ENCODE measurements around the gene HCST. TPM values are rescaled to one million over a fixed set of nuclear protein-coding genes. Genes with fewer than 3 reads are reported as not detected.

Gene HCST
- total RNA-seq, 1 donor from 2014 or later, result 0.41 TPM

DNA sequence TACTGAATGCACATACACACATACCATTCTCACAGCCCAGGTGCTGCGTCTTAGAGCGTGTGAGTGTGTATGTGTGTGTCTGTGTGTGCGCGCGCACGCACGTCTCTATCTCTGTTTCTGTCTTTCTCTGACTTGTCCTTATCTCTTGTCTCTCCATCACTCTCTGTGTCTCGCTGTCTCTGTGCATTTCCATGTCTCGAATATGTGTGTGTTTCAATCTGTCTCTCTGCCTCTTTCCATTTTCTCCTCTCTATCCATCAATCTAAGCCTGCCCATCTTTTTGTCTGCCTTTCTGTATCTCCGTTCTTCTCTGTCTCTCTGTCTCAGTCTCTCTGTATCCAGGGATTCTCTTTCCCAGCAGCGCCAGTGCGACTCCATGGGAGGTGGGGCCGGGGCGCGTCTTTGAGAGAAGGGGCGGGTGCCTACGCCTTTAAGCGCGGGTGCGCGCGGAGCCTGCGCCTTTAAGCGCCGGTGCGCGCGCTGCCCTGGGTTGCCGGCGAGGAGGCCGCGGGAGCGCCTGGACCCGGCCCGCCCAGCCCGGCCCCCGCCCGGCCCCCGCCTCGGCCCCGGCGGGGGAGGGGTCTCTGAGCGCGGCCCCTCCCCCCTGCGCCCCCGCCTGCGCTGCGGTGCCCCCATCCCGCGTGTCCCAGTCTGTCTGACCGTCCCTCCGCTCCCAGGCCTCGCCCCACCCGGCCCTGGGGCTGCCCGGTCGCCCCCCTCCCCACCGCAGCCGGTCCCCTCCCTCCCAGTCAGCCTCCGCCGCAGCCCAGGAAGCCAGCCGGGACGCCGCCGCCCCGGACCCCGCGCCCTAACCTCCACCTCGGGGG is 33.8 kb downstream of the HCST start, which contains the start of gene LRFN3:
TSS of gene LRFN3 (plus strand) at position 464 of the 827 bp plus-strand sequence. CDS start 3,052 bp downstream, outside the sequence.
- FAIRE-seq, result no peak

DNA sequence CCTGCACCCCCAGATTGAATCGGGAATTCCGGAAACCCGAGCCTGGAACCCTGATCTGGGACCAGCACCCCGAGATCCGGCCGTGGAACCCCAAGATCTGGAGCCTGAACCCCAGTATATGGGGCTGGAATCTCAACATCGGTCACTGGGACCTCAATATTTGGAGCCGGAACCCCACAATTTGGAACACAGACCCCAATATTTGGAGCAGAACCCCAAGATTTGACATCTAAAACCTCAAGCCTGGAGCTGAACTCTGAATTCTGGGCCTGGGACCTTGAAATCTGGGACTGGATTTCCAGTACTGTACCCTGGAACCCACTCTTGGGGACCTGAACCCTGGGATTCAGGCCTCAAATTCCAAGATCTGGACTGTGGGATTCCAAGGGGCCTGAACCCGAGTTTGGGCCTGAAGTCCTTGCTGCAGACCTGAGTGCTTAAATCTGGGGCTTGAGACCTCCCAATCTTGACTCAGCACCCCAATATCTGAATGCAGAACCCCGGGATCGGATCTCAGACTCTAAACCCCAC is 34.5 kb downstream of the HCST start:
- FAIRE-seq, result no peak
- DNase-seq (ENCODE audit: low spot score in 2 of 2), result peak in 1 of 2 donors; percentile 48

More for the DNA sequence above, 33.8 kb downstream of the HCST start, which contains the start of gene LRFN3:
- peak; percentile 86 to 89 for DNase-seq (ENCODE audit: low spot score in 2 of 2)

DNA sequence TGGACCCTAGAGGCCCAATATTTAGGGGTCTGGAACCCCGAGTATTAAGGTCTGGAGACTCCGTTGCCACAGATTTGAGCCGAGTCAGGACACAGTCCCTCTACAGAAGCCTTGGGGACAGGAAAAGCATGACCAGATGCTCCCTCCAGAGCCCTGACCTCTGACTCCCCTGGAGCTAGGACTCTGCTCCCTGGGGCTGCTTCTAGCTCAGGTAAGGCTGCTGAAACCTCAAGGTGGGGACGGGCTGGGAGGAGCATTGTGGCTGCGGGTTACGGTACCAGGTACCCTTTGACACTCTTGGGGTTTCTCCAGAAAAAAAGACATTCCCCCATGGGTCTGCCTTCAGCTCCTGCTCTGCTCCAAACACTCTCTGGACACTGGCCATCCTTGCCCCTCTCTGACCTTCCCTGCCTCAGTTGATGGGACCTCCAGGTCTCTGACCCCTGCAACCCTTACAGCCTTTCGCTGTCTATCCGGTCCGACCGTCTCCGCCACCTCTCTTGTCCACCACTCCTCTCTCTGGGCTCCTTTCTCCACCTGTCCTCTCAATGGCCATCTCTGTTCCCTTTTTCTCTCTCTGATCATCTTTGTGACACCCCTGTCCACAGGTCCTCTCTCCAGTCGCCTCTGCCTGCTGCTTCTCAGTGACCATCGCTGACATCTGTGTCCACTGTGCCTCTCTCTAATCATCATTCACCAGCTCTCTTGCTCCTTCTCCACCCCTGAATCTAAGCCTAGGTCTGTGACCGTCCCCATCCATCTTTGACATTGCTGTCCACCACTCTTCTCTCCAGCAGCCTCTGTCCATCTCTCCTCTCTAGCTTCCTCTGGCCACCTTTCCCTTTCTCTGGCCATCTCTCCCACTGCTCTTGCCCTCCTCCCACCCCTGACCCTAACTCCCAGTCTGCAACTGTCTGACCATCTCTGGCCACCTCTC is 35.3 kb downstream of the HCST start:
- FAIRE-seq, result no peak
- DNase-seq (ENCODE audit: low spot score in 2 of 2), result peak in 1 of 2 donors; percentile 45

DNA sequence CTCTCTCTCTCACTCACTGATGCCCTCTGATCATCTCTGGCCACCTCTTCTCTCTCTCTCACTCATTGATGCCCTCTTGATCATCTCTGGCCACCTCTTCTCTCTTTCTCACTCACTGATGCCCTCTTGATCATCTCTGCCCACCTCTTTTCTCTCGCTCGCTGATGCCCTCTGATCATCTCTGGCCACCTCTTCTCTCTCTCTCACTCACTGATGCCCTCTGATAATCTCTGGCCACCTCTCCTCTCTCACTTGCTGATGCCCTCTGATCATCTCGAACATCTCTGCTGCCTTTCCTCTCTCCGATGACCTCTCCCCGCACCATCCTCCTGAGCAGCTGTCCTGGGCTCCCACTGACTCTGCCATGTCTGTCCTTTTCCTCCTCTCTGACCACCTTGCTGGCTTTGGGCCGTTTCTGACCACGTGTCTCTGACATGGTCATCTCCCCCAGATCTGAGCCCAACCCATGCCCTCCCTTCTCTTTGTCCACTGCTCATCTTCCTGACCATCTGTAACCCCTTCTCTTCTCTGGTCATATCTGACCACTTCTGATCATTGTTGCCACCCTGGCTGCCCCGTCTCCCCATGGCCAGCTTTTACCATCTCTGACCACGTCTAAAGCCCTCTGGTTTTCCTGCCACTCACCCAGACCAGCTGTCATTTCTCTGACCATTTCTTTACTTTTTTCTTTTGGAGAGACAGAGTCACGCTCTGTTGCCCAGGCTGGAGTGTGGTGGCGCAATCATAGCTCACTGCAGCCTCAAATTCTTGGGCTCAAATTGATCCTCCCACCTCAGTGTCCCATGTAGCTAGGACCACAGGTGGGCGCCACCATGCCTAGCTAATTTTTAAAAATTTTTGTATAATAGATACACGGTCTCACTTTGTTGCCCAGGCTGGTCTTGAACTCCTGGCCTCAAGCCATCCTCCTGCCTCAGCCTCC is 36.2 kb downstream of the HCST start:
- DNase-seq (ENCODE audit: low spot score in 2 of 2), result peak in 1 of 2 donors; percentile 35
- no peak for FAIRE-seq

DNA sequence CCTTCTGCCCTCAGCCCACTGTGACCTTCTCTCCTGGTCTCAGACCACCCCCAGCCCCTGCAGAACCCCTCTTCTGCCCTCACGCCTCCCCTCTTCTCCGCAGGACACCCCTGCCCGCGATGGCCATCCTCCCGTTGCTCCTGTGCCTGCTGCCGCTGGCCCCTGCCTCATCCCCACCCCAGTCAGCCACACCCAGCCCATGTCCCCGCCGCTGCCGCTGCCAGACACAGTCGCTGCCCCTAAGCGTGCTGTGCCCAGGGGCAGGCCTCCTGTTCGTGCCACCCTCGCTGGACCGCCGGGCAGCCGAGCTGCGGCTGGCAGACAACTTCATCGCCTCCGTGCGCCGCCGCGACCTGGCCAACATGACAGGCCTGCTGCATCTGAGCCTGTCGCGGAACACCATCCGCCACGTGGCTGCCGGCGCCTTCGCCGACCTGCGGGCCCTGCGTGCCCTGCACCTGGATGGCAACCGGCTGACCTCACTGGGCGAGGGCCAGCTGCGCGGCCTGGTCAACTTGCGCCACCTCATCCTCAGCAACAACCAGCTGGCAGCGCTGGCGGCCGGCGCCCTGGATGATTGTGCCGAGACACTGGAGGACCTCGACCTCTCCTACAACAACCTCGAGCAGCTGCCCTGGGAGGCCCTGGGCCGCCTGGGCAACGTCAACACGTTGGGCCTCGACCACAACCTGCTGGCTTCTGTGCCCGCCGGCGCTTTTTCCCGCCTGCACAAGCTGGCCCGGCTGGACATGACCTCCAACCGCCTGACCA is 37.2 kb downstream of the HCST start:
- peak in 1 of 2 donors; percentile 26 for DNase-seq (ENCODE audit: low spot score in 2 of 2)
- FAIRE-seq, result no peak

DNA sequence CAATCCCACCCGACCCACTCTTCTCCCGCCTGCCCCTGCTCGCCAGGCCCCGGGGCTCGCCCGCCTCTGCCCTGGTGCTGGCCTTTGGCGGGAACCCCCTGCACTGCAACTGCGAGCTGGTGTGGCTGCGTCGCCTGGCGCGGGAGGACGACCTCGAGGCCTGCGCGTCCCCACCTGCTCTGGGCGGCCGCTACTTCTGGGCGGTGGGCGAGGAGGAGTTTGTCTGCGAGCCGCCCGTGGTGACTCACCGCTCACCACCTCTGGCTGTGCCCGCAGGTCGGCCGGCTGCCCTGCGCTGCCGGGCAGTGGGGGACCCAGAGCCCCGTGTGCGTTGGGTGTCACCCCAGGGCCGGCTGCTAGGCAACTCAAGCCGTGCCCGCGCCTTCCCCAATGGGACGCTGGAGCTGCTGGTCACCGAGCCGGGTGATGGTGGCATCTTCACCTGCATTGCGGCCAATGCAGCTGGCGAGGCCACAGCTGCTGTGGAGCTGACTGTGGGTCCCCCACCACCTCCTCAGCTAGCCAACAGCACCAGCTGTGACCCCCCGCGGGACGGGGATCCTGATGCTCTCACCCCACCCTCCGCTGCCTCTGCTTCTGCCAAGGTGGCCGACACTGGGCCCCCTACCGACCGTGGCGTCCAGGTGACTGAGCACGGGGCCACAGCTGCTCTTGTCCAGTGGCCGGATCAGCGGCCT is 37.9 kb downstream of the HCST start:
- FAIRE-seq (no peak), DNase-seq (ENCODE audit: low spot score in 2 of 2) (no peak)

DNA sequence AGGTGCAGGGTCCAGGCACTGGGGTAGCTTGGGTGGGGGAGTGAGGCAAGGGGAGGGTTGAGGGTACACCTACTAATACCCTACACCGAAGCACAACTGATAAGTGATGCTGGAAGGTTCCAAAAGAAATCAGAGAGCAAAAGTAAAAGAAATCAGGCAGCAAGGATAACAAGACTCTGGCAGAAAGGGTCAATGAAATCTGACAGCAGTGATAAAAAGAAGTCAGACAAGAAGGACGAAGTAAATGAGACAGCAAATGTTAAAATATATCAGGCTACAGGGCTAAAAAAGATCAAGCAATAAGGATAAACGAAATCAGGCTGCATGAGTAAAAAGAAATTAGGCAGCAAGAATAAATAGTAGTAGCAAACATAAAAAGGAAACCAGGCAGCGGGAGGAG is 38.5 kb downstream of the HCST start:
- no peak for FAIRE-seq
- no peak for DNase-seq (ENCODE audit: low spot score in 2 of 2)

DNA sequence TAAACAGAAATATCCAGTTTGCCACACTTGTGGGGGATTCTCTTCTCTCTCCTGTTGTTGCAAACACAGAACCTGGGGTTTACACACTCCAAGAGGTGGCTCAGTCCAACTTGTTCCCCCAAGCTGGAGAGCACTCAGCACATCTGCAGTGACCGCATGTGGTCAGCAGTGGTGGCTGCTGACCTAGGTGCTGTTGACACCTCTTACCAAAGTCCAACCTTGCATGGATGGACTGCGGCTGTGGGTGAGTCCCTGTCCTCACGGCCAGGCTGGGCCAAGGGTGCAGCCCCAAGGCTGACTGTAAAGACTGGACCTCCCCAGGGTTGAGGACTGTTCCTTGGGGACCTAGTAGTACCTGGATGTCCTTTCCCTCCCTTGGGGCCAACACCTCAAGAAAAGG is 39.9 kb downstream of the HCST start:
- DNase-seq (ENCODE audit: low spot score in 2 of 2), result no peak
- FAIRE-seq, result no peak

DNA sequence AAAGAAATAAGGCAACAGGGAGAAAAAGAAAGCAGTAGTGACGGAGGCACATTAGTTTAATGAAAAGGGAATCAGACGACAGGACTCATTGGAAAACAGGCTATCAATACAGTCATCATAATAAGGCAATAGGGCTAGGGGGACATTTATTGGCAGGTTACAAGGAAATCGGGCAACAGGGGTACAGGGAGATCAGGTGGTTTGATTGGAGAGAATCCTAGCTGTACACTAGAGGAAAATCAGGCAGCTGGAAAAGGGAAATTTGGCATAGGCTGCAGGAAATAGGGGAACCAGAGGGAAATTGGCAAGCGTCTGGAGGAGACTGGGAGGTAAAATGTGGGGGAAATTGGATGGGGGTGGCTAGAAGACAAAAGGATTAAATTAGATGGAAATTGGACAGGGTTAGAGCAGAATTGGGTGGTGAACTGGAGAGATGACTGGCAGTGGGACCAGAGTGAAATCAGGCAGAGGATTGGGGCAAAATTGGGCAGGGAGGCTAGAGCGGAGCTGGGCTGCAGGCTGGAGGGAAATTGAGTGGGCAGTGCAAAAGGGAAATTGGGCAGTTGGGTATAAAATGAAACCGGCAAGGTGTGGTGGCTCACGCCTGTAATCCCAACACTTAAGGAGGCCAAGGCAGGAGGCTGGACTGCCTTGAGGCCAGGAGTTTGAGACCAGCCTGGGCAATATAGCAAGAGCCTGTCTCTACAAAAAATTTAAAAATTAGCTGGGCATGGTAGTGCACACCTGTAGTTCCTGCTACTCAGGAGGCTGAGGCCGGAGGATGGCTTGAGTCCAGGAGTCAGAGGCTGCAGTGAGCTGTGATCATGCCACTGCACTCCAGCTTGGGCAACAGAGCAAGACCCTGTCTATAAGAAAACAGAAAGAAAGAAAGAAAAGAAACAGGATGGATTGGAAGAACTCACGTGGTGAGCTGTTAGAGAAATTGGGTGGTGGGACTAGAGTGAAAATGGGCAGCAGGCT is 41.3 kb downstream of the HCST start:
- FAIRE-seq, result no peak

DNA sequence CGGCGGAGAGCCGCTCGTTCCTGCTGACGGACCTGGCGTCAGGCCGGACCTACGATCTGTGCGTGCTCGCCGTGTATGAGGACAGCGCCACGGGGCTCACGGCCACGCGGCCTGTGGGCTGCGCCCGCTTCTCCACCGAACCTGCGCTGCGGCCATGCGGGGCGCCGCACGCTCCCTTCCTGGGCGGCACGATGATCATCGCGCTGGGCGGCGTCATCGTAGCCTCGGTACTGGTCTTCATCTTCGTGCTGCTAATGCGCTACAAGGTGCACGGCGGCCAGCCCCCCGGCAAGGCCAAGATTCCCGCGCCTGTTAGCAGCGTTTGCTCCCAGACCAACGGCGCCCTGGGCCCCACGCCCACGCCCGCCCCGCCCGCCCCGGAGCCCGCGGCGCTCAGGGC is 42.2 kb downstream of the HCST start:
- FAIRE-seq, result no peak
- no peak for DNase-seq (ENCODE audit: low spot score in 2 of 2)

More for the DNA sequence above, 41.3 kb downstream of the HCST start:
- no peak for DNase-seq (ENCODE audit: low spot score in 2 of 2)

DNA sequence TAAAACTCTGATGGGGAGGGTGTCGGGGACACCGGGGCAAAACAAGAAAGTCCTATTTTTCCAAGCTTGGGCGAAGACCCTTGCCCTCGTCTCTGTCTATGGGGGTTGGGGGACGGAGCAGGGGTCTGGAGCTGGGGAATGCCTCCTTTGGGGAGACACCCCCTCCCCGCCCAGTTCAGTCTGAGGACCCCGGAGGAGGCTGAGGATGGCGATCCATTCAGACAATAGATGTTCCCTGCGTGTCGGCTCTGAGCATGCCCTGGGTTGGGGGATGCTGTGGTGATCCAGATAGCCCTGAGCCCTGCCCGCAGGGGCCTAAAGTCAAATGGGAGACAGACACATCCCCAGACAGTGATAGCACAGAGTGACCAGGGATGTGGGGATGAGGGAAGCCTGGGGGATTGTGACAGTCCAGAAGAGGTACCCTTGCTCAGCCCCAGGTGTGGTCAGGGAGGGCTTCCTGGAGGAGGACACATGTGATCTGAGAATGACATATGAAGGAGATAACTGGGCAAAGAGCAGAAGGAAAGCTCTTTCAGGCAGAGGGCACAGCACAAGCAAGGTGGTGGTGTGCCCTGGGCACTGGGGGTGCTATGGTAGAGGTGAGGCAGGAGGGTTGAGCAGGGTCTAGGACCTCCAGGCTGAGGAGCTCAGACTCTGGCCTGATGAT is 42.9 kb downstream of the HCST start:
- no peak for FAIRE-seq
- no peak for DNase-seq (ENCODE audit: low spot score in 2 of 2)

DNA sequence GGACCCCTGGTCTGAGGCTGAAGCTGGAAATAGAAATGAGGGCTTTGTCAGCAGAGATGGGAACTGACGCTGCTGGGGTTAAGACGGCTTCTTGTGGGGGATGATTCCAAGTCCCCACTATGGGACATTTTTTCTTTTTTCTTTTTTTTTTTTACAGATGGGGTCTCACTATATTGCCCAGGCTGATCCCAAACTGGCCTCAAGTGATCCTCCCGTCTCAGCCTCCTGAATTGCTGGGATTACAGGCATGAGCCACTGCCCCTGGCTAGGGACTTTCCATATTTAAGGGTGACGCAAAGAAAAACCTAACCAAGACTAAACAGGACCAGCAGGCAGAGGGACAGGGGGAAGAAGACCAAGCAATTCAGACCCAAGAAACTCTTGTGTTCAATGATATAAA is 43.9 kb downstream of the HCST start:
- FAIRE-seq (no peak), DNase-seq (ENCODE audit: low spot score in 2 of 2) (no peak)

DNA sequence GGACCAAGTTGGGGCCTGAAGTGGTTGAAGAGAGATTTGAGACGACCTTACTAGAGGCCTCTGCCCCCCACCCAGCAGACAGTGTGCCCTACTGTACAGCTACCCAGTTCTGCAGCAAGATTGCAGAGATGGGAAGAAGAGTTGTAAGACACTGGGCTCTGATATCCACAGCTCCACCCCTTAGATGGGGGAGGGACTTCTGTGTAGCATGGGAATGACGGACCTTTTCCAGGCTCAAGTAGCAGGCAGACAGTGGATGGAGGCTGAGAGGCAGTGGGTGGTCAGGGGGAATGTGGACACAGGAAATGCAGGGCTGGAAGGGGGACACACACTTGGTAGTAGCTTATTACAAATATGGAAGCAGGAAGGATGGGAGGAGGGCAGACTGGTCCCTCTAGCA is 46.8 kb downstream of the HCST start:
- no peak for FAIRE-seq
- DNase-seq (ENCODE audit: low spot score in 2 of 2), result no peak
